ENCODE measurements around the gene NLRP12.

The NLRP12 gene

DNA sequence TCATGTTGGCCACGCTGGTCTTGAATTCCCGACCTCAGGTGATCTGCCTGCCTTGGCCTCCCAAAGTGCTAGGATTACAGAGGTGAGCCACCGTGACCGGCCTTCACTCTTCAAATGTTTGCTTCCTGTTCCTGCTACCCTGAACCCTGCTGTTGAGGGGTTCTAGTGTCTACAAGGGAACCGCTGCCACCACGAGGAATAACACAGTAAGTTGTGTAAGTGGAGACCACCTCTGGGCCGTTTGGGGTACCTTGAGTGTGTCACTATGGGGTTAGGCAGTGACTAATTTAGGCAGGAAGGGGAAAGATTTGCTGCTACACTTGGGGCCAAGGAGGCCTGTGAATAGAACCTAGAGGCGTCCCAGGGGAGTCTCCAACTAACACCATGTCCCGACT lies 41.4 kb upstream of the NLRP12 start:
- TF ChIP-seq, protein P1, sequence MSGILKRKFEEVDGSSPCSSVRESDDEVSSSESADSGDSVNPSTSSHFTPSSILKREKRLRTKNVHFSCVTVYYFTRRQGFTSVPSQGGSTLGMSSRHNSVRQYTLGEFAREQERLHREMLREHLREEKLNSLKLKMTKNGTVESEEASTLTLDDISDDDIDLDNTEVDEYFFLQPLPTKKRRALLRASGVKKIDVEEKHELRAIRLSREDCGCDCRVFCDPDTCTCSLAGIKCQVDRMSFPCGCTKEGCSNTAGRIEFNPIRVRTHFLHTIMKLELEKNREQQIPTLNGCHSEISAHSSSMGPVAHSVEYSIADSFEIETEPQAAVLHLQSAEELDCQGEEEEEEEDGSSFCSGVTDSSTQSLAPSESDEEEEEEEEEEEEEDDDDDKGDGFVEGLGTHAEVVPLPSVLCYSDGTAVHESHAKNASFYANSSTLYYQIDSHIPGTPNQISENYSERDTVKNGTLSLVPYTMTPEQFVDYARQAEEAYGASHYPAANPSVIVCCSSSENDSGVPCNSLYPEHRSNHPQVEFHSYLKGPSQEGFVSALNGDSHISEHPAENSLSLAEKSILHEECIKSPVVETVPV (CRISPR knock-in tag; IDR thresholded peaks at IDR 0.05) = no peak
- TF ChIP-seq ZC3H10 (CRISPR knock-in tag; IDR thresholded peaks at IDR 0.05) = no peak
- TF ChIP-seq, protein P2, sequence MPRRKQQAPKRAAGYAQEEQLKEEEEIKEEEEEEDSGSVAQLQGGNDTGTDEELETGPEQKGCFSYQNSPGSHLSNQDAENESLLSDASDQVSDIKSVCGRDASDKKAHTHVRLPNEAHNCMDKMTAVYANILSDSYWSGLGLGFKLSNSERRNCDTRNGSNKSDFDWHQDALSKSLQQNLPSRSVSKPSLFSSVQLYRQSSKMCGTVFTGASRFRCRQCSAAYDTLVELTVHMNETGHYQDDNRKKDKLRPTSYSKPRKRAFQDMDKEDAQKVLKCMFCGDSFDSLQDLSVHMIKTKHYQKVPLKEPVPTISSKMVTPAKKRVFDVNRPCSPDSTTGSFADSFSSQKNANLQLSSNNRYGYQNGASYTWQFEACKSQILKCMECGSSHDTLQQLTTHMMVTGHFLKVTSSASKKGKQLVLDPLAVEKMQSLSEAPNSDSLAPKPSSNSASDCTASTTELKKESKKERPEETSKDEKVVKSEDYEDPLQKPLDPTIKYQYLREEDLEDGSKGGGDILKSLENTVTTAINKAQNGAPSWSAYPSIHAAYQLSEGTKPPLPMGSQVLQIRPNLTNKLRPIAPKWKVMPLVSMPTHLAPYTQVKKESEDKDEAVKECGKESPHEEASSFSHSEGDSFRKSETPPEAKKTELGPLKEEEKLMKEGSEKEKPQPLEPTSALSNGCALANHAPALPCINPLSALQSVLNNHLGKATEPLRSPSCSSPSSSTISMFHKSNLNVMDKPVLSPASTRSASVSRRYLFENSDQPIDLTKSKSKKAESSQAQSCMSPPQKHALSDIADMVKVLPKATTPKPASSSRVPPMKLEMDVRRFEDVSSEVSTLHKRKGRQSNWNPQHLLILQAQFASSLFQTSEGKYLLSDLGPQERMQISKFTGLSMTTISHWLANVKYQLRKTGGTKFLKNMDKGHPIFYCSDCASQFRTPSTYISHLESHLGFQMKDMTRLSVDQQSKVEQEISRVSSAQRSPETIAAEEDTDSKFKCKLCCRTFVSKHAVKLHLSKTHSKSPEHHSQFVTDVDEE (CRISPR knock-in tag; IDR thresholded peaks at IDR 0.05) = no peak
- TF ChIP-seq ZFP3 (CRISPR knock-in tag; IDR thresholded peaks at IDR 0.05) = no peak
- TF ChIP-seq ZFP30 (CRISPR knock-in tag; IDR thresholded peaks at IDR 0.05) = no peak
- TF ChIP-seq GLIS3 (CRISPR knock-in tag; IDR thresholded peaks at IDR 0.05) = no peak
- no peak for TF ChIP-seq RARB (CRISPR knock-in tag; IDR thresholded peaks at IDR 0.05)
- no peak for TF ChIP-seq CSDC2 (CRISPR knock-in tag; IDR thresholded peaks at IDR 0.05)
- ATAC-seq = no peak

DNA sequence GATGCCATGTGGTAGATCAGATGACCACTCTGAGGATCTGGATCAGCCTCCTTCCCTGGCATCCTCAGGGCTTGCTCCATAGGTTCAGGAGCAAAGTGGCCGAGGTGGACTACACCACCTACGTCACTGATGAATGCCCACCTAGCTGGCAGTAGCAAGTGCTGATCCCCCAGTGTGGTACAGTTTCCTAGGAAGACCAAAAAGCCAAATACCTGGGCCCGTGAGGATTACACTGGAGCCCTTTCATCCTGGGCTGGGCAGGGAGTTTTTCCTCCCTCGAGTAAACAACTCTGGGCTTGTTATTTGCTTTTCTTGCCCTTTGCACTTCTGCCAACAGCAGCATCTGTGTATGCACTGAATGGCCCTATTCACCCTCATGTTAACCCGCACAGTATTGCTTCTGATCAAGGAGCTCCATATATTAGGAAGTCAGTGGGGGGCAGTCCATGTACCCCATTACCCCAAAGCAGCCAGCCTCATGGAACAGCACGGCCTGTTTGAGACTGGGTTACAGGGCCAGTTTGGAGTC lies 40.3 kb upstream of the NLRP12 start:
- TF ChIP-seq, protein P3, sequence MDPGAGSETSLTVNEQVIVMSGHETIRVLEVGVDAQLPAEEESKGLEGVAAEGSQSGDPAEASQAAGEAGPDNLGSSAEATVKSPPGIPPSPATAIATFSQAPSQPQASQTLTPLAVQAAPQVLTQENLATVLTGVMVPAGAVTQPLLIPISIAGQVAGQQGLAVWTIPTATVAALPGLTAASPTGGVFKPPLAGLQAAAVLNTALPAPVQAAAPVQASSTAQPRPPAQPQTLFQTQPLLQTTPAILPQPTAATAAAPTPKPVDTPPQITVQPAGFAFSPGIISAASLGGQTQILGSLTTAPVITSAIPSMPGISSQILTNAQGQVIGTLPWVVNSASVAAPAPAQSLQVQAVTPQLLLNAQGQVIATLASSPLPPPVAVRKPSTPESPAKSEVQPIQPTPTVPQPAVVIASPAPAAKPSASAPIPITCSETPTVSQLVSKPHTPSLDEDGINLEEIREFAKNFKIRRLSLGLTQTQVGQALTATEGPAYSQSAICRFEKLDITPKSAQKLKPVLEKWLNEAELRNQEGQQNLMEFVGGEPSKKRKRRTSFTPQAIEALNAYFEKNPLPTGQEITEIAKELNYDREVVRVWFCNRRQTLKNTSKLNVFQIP (CRISPR knock-in tag; IDR thresholded peaks at IDR 0.05; ENCODE audit: borderline replicate concordance, low read depth) = no peak
- TF ChIP-seq ESRRG (CRISPR knock-in tag; IDR thresholded peaks at IDR 0.05) = no peak
- TF ChIP-seq PPARA (CRISPR knock-in tag; IDR thresholded peaks at IDR 0.05; ENCODE audit: borderline replicate concordance) = no peak
- no peak for TF ChIP-seq ISL1 (CRISPR knock-in tag; IDR thresholded peaks at IDR 0.05)
- TF ChIP-seq ZNF70 (CRISPR knock-in tag; IDR thresholded peaks at IDR 0.05) = no peak
- TF ChIP-seq, protein P4, sequence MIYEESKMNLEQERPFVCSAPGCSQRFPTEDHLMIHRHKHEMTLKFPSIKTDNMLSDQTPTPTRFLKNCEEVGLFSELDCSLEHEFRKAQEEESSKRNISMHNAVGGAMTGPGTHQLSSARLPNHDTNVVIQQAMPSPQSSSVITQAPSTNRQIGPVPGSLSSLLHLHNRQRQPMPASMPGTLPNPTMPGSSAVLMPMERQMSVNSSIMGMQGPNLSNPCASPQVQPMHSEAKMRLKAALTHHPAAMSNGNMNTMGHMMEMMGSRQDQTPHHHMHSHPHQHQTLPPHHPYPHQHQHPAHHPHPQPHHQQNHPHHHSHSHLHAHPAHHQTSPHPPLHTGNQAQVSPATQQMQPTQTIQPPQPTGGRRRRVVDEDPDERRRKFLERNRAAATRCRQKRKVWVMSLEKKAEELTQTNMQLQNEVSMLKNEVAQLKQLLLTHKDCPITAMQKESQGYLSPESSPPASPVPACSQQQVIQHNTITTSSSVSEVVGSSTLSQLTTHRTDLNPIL (CRISPR knock-in tag; IDR thresholded peaks at IDR 0.05; ENCODE audit: low read depth) = no peak
- TF ChIP-seq GLIS3 (CRISPR knock-in tag; IDR thresholded peaks at IDR 0.05) = no peak
- TF ChIP-seq ZNF565 (CRISPR knock-in tag; conservative IDR thresholded peaks at IDR 0.05; ENCODE audit: low read depth) = no peak
- no peak for TF ChIP-seq TOX (CRISPR knock-in tag; IDR thresholded peaks at IDR 0.05; ENCODE audit: borderline replicate concordance)
- no peak for TF ChIP-seq RARB (CRISPR knock-in tag; IDR thresholded peaks at IDR 0.05)
- TF ChIP-seq ZC3H10 (CRISPR knock-in tag; IDR thresholded peaks at IDR 0.05) = no peak
- TF ChIP-seq SNAI2 (CRISPR knock-in tag; IDR thresholded peaks at IDR 0.05) = no peak
- no peak for TF ChIP-seq BACH2 (CRISPR knock-in tag; IDR thresholded peaks at IDR 0.05; ENCODE audit: borderline replicate concordance)
- TF ChIP-seq ZFP30 (CRISPR knock-in tag; IDR thresholded peaks at IDR 0.05) = no peak
- TF ChIP-seq, protein P2 (CRISPR knock-in tag; IDR thresholded peaks at IDR 0.05) = no peak
- TF ChIP-seq ZFP3 (CRISPR knock-in tag; IDR thresholded peaks at IDR 0.05) = no peak
- no peak for TF ChIP-seq CSDC2 (CRISPR knock-in tag; IDR thresholded peaks at IDR 0.05)
- TF ChIP-seq, protein P5, sequence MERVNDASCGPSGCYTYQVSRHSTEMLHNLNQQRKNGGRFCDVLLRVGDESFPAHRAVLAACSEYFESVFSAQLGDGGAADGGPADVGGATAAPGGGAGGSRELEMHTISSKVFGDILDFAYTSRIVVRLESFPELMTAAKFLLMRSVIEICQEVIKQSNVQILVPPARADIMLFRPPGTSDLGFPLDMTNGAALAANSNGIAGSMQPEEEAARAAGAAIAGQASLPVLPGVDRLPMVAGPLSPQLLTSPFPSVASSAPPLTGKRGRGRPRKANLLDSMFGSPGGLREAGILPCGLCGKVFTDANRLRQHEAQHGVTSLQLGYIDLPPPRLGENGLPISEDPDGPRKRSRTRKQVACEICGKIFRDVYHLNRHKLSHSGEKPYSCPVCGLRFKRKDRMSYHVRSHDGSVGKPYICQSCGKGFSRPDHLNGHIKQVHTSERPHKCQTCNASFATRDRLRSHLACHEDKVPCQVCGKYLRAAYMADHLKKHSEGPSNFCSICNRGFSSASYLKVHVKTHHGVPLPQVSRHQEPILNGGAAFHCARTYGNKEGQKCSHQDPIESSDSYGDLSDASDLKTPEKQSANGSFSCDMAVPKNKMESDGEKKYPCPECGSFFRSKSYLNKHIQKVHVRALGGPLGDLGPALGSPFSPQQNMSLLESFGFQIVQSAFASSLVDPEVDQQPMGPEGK (CRISPR knock-in tag; IDR thresholded peaks at IDR 0.05; ENCODE audit: borderline replicate concordance) = no peak
- no peak for TF ChIP-seq OSR1 (CRISPR knock-in tag; IDR thresholded peaks at IDR 0.05)
- no peak for ATAC-seq

Measured in SK-N-SH treated with all-trans-retinoic acid at 6 μM for 48 hours (cell line).